Stimulated activated CD4-positive, alpha-beta T cell treated with anti-CD3 and anti-CD28 coated beads, Interleukin-12 subunit alpha, Interleukin-12 subunit beta, amount 100 ng/mL, for 48 hours (primary cell): Measurements from ENCODE around the gene TPGS2.
"Not testable (repeated sequence)": the region's sequence is repeated elsewhere in the genome, so short reads cannot be mapped to it uniquely, and the experiment has no call there.

ENCODE experiments used
- DNase-seq, 3 donors: peaks; one replicate each; pipeline ENCODE4 v3.0.0-alpha.2; 2020; ENCODE audit warnings: low read depth in 2 of 3, low spot score in 1 of 3

The TPGS2 gene, protein sequence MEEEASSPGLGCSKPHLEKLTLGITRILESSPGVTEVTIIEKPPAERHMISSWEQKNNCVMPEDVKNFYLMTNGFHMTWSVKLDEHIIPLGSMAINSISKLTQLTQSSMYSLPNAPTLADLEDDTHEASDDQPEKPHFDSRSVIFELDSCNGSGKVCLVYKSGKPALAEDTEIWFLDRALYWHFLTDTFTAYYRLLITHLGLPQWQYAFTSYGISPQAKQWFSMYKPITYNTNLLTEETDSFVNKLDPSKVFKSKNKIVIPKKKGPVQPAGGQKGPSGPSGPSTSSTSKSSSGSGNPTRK

DNA sequence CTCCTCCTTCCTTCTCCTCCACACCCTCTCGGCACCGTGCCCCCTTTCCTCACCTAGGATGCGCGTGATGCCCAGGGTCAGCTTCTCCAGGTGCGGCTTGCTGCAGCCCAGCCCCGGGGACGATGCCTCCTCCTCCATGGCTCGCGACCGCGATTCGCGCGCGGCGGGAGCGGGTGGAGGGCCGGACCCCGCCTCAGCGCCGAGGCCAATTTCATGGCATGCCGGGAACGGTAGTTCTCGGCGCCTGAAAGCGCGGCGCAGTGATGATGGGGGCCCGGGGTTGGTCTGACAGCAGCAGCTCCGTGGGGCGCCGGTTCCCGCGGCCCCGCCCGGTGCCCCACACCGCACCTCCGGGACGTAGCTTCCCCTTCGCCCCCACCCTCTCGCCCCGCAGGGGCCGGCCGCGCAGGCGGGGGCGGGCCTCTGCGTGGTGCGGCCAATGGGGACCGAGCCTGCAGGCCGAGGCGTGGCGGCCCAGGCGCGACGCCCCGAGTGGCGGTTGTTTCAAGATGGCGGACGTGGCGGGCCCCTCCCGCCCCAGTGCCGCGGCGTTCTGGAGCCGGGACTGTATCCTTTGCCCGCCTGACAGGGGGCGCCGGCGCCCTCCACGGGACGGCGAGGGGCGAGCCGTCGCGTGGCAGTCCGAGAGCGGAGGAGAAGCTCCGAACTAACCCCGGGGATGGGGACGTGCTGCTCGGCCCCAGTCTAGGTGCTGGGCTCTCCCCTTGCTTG, at the start of gene TPGS2, which contains the start of gene KIAA1328:
Gene TPGS2 (minus strand): TSS at position 373 of the 732 bp plus-strand sequence. CDS start 235 bp downstream, at position 138.
Gene KIAA1328 (plus strand): TSS at position 498 of the 732 bp plus-strand sequence. CDS start 12 bp downstream, at position 510.
- peak; percentile 69 to 84 (median 78) for DNase-seq

DNA sequence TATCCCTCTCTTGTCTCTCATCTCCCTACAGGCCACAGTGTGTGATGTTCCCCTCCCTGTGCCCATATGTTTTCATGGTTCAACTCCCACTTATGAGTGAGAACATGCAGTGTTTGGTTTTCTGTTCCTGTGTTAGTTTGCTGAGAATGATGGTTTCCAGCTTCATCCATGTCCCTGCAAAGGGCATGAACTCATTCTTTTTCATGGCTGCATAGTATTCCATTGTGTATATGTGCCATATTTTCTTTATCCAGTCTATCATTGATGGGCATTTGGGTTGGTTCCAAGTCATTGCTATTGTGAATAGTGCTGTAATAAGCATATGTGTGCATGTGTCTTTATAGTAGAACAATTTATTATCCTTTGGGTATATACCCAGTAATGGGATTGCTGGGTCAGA, 45.0 kb upstream of the TPGS2 start:
- not testable (repeated sequence) for DNase-seq

DNA sequence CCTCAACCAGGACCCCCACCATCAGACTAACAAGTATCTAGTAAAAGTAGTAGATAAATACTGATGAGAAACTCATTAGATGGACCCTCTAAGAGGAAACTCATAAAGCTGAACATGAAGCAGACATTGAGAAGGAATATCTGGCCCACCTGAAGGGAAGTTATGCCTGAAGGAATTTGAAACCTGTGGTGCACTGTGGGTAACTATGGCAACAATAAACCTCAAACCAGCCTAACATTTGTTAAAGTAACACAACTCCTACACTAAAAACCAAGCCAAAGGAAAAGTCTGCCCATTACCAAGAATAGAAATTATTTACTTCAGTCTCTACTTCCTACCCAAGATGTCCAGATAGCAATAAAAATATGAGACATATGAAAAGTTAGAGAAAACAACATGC, 43.5 kb upstream of the TPGS2 start:
- no peak for DNase-seq

DNA sequence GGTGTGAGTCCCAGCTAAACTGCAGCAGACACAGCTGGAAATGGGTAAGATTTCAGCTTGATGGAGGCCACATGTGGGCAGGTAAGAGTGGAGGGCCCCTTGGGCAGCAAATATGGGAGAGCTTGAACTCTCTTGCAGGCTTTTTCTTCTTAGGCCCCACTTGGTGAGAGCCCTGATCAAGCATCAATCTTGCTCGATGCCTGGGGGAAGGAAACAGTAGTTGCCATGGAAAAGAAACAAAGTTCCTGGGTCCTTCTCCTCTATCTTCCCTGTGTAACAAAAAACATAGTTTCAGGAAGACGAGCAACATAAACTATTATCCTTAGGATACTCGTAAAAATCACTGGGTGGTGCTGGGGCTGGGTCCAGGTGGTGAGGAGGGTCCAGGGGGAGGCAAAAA, 43.0 kb upstream of the TPGS2 start:
- DNase-seq, result no peak

DNA sequence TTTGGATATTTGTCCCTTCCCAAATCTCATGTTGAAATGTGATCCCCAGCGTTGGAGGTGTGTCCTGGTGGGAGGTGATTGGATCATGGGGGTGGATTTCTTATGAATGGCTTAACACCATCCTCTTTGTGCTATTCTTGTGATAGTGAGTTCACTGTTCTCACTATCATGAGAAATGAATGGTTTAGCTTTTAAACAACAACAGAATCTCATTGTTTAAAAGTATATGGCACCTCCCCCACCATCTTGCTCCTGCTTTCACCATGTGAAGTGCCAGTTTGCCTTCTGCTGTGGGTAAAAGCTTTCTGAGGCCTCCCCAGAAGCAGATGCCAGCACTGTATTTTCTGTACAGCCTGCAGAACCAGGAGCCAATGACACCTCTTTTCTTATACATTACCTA, 38.3 kb upstream of the TPGS2 start:
- DNase-seq, result no peak

DNA sequence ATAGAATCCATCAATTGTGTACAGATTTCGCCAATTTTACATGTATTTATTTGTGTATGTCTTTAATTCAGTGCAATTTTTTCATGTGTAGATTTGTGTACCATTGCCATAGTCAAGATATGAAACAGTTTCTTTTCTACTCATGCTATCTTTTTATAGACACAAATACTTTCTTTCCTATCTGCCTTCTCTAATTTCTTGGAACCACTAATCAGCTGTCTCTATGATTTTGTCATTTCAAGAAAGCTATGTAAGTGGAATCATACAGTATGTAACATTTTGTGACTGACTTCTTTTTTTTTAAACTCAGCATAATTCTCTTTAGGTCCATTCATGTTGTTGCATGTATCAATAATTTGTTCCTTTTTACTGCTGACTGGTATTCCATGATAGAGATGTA, 33.4 kb upstream of the TPGS2 start:
- DNase-seq, result no peak

DNA sequence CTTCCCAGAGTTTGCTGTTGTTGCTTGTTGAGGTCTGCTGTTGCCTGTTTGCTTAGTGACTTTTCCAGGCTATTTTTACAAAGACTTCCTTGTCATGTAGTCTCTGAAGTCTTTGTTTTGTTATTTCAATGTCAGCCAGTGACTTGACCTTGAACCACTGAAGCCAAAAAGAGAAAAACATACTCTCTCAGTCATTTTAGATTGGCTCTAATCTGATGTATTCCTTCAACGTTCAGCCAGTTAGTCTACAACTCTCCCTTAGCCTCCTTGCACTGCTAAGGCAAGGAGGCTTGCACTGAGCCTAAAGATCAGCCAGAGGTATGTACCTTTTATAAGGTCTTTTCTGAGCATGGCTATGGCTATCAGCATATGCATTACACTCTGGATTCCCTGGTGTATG, 28.0 kb upstream of the TPGS2 start:
- no peak for DNase-seq

DNA sequence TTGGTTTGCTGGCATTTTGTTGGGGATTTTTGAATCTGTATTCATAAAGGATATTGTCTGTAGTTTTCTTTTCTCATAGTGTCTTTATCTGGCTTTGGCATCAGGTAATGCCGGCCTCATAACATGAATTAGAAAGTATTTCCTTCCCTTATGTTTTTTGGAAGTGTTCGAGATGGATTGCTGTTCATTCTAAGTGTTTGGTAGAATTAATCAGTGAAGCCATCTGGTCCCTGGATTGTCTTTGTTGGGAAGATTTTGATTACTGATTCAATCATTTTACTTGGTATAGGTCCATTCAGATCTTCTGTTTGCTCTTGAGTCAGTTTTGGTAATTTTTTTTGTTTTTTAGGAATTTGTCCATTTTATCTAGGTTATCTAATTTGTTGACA, 22.4 kb upstream of the TPGS2 start:
- DNase-seq, result no peak

DNA sequence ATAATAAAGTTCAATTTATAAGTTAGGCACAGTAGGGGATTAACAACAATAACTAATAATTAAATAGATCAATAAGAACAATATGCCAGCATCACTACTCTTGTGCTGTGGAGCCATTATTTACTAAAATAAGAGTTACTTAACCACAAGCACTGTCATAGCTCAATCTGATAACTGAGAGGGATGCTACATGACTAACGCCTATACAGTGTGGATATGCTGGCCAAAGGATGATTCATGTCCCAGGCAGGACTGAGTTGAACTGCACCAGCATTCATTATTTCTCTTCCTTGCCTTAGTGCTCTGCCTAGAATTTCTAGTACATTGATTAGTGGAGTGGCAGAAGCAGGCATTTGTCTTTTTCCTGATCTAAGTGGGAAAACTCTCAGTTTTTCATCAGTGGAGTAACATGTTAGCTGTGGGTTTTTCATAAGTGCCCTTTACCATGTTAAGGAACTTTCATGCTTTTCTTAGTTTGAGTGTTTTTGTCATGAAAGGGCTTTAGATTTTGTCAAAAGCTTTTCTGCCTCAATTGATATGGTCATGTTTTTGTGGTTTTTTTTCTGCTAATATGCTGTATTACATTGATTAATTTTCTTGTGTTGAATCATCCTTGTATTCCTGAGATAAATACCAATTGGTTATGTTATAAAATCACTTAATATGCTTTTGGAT, 21.9 kb upstream of the TPGS2 start:
- no peak for DNase-seq

DNA sequence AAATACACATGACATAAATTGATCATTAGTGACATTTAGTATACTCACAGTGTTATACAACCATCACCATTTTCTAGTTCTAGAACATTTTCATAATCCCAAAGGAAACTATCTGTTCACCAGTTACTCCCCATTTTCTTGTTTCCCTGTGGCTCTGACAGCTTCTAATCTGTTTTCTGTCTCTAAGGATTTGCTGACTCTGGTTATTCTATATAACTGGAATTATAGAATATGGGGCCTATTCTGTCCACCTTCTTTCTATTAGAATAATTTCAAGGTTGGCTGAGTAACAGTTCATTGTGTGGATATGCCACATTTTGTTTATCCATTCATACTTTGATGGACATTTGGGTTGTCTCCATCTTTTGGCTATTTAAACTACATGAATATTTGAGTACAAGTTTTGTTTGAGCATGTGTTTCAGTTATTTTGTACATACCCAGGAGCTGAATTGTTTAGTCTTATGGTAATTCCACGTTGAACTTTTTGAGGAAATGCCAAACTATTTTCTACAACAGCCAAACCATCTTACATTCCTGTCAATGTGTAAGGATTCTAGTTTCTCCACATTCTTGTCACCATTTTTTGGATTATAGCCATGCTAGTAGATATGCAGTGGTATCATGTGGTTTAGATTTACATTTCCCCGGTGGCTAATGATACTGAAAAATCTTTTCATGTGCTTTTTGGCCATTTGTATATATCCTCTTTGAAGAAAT, 20.6 kb upstream of the TPGS2 start:
- DNase-seq, result no peak

DNA sequence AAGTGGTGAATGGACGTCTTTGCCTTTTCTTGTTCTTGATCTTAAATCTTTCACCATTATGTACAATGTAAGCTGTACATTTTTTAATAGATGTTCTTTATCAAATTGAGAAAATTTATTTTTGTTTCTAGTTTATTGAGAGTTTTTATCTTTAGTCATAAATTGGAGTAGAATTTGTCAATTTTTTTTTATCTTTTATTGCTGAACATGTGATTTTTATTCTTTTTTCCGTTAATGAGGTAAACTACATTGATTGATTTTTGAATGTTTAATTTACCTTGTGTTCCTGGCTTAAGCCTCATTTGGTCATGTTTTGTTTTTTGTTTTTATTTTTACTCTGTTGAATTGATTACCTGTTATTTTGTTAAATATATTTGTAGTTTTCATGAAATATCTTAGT, 19.8 kb upstream of the TPGS2 start:
- no peak for DNase-seq

DNA sequence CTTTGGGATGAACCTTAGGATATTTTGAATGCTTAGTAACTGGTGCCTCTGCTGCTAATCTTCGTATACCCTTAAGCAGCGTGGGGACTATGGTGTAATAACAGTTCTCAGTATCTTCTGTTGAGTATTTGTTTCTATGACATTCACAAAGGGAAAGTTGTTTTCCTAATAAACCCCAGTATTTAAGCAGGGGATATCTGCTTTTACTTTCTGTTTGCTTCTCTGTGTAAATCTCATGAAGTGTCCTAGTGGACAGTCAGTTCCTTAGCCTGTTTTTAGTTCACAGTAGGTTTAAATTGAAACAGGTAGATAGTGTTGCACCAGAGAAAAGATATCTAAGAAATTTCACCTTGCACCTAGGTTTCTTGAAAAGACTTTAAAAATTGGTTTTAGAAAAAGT, 15.0 kb upstream of the TPGS2 start:
- DNase-seq, result no peak

DNA sequence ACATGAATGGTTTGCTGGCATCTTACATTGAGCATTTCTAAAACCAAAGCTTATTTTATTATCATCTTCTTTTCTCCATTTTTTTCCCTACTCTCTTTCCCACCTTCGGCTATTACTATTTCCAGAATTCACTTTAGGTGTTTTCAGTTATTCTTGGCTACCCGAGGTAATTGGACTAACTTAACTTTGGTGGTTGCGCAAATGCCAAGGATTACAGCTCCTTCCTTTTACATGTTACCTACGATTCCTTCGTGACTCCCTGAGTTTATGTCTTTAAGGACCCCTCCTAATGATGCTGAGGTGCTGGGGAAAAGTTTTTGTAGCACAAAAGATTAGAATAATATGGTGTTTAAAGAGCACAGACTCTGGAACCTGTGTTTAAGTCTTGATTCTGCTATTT, 14.4 kb upstream of the TPGS2 start:
- no peak for DNase-seq

DNA sequence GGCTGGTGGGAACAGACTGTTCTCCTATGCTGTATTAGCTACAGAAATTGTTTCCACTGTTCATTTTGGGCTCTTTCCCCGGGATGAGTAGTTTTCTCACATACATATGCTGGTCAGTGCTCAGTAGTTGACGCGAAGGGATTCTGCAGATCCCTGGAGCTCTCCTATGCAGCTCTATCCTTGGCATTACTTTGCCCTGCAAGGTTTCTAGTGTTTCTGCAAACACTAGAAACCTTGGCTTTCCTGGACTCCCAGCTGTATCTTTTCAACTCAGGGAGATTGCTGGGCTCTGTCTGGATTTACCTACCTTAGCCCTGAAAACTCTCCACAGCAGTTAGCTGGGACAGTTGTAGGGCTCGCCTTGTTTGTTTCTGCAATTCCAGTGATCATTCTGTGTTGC, 11.0 kb upstream of the TPGS2 start:
- no peak for DNase-seq

DNA sequence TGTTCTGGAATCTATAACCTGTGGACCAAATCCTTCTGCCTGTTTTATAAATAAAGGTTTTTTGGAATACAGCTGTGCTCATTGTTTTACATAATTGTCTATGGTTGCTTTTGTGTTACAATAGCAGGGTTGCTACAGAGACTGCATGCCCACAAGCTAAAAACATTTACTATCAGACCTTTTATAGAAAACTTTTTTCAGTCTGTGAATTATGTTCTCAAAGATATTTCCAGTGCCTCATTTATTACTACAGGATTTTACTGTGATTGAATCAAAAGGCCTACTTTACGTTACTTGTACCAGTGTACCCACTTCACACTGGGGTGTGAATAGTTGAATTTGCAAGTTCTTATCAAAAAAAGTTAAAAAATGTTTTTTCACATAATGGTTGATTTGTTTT, 7.1 kb upstream of the TPGS2 start:
- DNase-seq, result no peak

DNA sequence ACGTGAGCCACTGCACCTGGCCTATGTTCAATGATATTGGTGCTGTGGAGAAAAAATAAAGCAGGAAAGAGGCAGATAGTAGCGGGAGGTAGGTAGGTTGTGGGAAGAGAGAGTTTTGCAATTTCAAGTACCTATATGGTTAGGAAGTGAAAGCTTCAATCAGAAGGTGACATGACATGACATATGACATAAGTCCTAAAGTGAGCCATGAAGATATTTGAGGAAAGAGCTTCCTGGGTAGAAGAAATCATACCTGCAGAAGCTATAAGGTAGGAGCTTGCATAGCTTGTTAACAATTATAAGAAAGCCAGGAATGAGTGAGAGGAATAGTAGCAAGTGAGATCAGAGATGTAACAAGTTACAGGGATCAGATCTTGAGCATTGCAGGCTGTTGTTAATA, 4.3 kb upstream of the TPGS2 start:
- no peak for DNase-seq

DNA sequence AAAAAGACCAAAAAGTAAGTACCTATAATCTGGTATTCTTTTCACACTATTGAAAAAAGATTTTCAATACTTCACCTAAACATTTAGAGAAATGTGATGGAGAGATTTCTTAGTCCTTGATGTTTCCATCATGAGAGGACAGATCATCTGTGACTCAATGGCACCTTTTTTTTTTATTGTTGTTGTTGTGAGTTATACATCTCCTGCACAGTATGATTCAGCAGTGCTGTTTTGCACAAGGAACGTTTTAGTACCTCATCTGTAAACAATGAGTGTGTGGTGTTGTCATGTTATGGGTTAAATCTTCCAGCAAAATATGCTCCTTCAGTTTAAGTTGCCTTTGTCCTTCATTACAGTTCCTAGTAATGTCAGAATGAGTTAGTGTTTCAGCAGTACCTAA, 2.3 kb upstream of the TPGS2 start:
- DNase-seq, result no peak

DNA sequence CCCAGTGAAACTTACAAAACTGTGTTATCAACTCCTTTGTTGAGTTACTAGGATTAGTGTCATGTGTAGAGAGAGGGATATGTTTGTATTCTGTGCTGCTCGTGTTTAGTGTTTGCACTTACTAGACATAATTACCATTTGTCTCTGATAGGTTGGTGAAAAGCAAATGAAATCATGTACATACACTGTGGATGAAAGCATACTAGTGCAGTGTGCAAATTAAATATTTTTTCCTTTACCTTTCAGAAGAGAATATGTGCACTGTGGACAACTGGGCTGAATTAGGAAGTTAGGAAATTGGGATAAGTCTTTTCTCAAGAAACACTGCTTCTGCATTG, 1.3 kb upstream of the TPGS2 start:
- no peak for DNase-seq

DNA sequence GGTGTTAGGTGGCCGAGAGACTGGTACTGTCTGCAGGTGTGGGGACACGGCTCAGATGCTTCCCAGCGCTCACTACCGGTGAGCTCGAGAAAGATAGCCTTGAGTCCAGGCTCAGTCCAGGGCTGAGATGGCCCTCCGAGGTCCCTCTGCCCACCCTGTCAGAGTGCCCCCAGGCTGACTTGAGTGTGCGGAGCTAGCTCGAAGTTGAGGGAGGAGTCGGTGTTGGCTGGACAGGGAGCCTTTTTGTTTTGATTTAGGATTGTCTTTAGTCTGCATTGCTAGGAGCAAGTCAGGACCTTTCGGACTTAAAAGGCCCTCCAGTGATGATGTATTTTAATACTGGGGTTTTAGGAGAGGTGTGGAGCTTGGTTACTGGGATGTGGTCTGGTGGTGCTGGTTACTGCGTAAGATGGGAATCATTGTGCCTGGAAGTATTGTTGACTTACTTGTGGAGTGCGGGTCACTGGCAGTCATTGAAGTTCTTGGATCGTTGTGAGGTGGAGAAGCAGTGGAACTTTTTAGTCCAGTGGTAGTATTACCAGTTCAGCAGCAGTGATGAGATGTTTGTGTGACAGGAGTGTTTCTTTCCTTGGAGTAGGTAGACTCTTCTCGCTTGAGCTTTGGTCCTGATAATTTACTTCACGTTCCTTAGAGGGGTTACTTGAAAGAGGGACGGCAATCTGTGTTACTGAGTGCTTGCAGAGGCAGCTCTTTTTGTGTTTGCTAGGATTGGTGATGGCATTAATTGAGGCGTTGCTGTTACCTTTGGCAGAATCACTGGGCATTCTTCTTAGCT, 758 bp upstream of the TPGS2 start:
- DNase-seq, result no peak

DNA sequence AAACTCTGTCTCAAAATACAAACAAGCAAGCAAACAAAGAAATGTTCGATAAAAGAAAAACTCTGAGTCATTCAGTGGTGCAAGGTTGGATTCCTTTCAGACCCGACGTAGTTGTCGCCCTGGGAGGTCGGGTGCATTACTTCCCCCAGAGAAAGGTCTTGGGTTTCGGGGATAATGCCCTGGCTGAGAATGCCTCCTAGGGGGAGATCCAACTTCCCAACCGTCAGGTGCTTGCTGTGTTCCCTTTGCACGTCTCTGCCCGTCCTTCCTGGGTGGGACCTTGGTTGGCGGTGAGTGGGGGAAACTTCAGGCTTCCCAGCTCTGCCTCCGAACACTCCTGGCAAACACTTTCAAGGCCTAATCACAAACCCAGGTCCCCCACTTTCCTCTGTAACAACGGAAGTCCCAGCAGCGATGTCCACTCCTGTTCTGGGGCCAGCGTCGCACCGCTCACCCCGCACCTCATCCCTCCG, 609 bp downstream of the TPGS2 start:
- no peak for DNase-seq

DNA sequence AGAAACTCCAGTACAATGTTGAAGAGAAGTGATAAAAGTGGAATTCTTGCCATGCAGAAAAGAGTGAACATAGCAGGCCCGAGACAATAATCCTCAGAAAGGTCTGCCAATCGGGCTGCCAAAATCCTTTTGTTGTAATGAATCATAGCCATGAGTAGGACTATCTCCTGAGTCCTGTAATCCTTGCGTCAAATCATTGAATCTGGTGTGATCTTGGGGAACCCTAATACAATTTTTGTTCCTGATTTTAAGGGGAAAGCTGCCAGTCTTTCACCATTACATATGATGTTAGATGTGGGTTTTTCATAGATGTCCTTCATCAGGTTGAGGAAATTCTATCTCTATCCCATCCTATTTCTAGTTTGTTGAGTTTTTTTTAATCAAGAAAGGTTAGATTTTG, 2.2 kb downstream of the TPGS2 start:
- no peak for DNase-seq
